ENCODE data around the gene DTNBP1.

- no peak for TF ChIP-seq CHD2 (IDR thresholded peaks at IDR 0.05; ENCODE audit: low read length, partially characterized antibody)
- TF ChIP-seq CTCF (IDR thresholded peaks at IDR 0.05), result no peak
- no peak for TF ChIP-seq HDAC2 (IDR thresholded peaks at IDR 0.05)
These were observed 145.8 kb downstream of the DTNBP1 start for GRCh38 chr6:15516923-15517560.
